Measurements from ENCODE around the gene LRRC3C.

Gene LRRC3C

DNA sequence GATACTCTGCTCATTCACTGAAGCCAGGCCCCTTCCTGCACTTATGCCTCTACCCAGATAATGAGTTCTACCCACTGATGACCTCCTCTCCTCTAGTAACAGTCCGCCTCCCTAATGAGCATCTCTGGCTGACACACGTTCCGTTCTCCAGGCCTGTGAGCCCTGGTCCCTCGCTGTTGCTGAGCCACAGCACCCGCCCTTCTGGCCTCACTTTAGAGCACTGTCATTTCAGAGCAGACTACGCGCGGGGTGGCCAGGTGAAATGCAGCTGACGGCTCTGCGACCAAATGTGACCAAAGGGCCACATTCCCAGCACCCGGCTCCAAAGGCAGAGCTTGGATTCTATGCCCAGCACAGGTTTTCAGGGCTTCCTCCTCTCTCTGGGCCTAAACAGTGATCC, 66.9 kb downstream of the LRRC3C start:
- no peak for TF ChIP-seq TEAD4 (IDR thresholded peaks at IDR 0.05)
- no peak for TF ChIP-seq CEBPB (IDR thresholded peaks at IDR 0.05)
- TF ChIP-seq MAX (IDR thresholded peaks at IDR 0.05): no peak
- TF ChIP-seq EGR1 (IDR thresholded peaks at IDR 0.05): no peak
- TF ChIP-seq REST (IDR thresholded peaks at IDR 0.05; ENCODE audit: low read depth): no peak
- TF ChIP-seq, protein P1, sequence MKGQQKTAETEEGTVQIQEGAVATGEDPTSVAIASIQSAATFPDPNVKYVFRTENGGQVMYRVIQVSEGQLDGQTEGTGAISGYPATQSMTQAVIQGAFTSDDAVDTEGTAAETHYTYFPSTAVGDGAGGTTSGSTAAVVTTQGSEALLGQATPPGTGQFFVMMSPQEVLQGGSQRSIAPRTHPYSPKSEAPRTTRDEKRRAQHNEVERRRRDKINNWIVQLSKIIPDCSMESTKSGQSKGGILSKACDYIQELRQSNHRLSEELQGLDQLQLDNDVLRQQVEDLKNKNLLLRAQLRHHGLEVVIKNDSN (IDR thresholded peaks at IDR 0.05): no peak
- no peak for TF ChIP-seq CREB1 (IDR thresholded peaks at IDR 0.05; ENCODE audit: low read depth)
